PC-3 (cell line): Measurements from ENCODE around the gene ZNF646.

ENCODE experiments used
- CTCF ChIP-seq: fragments of 300-600 bp; sonication (generic); conservative IDR thresholded peaks from 2 replicates; pipeline ENCODE4 v1.5.1; 2017; ENCODE audit warnings: antibody characterized with exemption, low read depth, mild to moderate bottlenecking, low read length
- EZH2 ChIP-seq: fragments of 300-600 bp; sonication (generic); IDR thresholded peaks from one replicate; pipeline ENCODE4 v1.6.1; 2017; ENCODE audit warnings: antibody characterized with exemption, mild to moderate bottlenecking, low read length; ENCODE audit not compliant: unreplicated experiment

DNA sequence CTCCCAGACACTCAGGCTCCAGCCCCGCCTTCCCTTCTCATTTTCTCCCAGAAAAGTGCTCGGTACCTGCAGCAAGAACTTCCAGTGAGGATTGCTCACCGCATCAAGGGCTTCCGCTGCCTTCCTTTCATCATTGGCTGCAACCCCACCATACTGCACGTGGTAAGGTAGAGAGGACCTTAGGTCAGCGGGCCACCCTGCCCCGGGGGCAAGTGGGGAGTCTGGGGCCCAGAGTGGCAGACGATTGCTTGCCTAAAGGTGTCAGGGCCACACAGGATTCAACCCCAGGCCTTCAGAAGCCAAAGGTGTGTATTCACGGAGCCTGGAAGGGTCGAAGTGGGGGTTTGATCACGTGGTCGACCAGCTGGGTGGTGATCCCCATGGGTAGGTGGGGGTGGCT is 35.4 kb downstream of the ZNF646 start:
- TF ChIP-seq CTCF (no peak), EZH2 (no peak)
